Memory B cell (primary cell): ENCODE measurements around the gene DOC2A.
A peak's percentile ranks its signal among the peaks of the same experiment; 100 is the strongest.

Source experiments
- ATAC-seq: fragments of 150-1000 bp; cut with Tn5 transposase; 2 replicates; pipeline ENCODE4 v1.10.0; 2021; ENCODE audit warnings: low read depth, mild to moderate bottlenecking, moderate library complexity
- DNase-seq, 2 donors: peaks; one replicate each; pipeline ENCODE4 v3.0.0; 2022; ENCODE audit warnings: low spot score in 2 of 2
- H3K27ac Mint-ChIP-seq: one replicate; pipeline ENCODE4 v1.8.0; 2022; ENCODE audit warnings: mild to moderate bottlenecking, moderate library complexity, mixed read lengths
- H3K27me3 Mint-ChIP-seq: one replicate; pipeline ENCODE4 v1.8.0; 2022; ENCODE audit warnings: mixed read lengths
- H3K36me3 Mint-ChIP-seq: one replicate; pipeline ENCODE4 v1.8.0; 2022; ENCODE audit warnings: mild to moderate bottlenecking, mixed read lengths
- H3K4me1 Mint-ChIP-seq: one replicate; pipeline ENCODE4 v1.8.0; 2022; ENCODE audit warnings: mixed read lengths
- H3K4me3 Mint-ChIP-seq: one replicate; pipeline ENCODE4 v1.8.0; 2022; ENCODE audit warnings: mild to moderate bottlenecking, moderate library complexity, mixed read lengths
- H3K9me3 Mint-ChIP-seq: one replicate; pipeline ENCODE4 v1.8.0; 2022; ENCODE audit warnings: mixed read lengths

Gene DOC2A

GRCh38 chr16:30032083-30032819, 21.4 kb upstream of the DOC2A start:
- no peaks in the 10 kb centered on the region for H3K9me3 Mint-ChIP-seq
- peaks cover 11% of the 10 kb centered on the region for H3K4me1 Mint-ChIP-seq
- ATAC-seq (peak; percentile 69), DNase-seq (peak; percentile 61)
- no peak overlapping the region for H3K27ac Mint-ChIP-seq
- peaks cover 44% of the 10 kb centered on the region for H3K27me3 Mint-ChIP-seq
- no peak overlapping the region for H3K4me3 Mint-ChIP-seq
- no peaks in the 10 kb centered on the region for H3K36me3 Mint-ChIP-seq

- peaks cover 11% of the 10 kb centered on the region for H3K4me1 Mint-ChIP-seq
- no peak overlapping the region for H3K27ac Mint-ChIP-seq
- peaks cover 52% of the 10 kb centered on the region for H3K27me3 Mint-ChIP-seq
- no peaks in the 10 kb centered on the region for H3K36me3 Mint-ChIP-seq
- H3K4me3 Mint-ChIP-seq: no peak overlapping the region
- DNase-seq: no peak
- H3K9me3 Mint-ChIP-seq: no peaks in the 10 kb centered on the region
- ATAC-seq: no peak
Measured at GRCh38 chr16:30031477-30031918, 20.7 kb upstream of the DOC2A start.

- Mint-ChIP-seq H3K9me3 (no peaks in the 10 kb centered on the region), H3K36me3 (no peaks in the 10 kb centered on the region), H3K4me3 (no peak within 1 kb of the TSS), H3K4me1 (peaks cover 11% of the 10 kb centered on the region), H3K27ac (no peak within 1 kb of the TSS), H3K27me3 (peaks cover 52% of the 10 kb centered on the region)
- ATAC-seq: no peak
- no peak for DNase-seq
Measured at GRCh38 chr16:30030841-30031413, 20.1 kb upstream of the DOC2A start, which contains the start of gene TLCD3B. Gene TLCD3B, minus strand, starts transcription at chr16:30031271. Its CDS starts 744 bp downstream, at chr16:30030527.

GRCh38 chr16:30030011-30030685, 19.3 kb upstream of the DOC2A start:
- Mint-ChIP-seq H3K27me3 (peaks cover 47% of the 10 kb centered on the region), H3K4me1 (peaks cover 16% of the 10 kb centered on the region), H3K4me3 (no peak overlapping the region), H3K27ac (no peak overlapping the region), H3K36me3 (no peaks in the 10 kb centered on the region), H3K9me3 (no peaks in the 10 kb centered on the region)
- DNase-seq: no peak
- ATAC-seq: no peak

GRCh38 chr16:30028438-30029076, 17.7 kb upstream of the DOC2A start:
- no peak for DNase-seq
- no peak overlapping the region for H3K4me3 Mint-ChIP-seq
- H3K4me1 Mint-ChIP-seq: peaks cover 16% of the 10 kb centered on the region
- H3K27me3 Mint-ChIP-seq: peaks cover 45% of the 10 kb centered on the region
- peak; percentile 39 for ATAC-seq
- no peaks in the 10 kb centered on the region for H3K36me3 Mint-ChIP-seq
- no peak overlapping the region for H3K27ac Mint-ChIP-seq
- H3K9me3 Mint-ChIP-seq: no peaks in the 10 kb centered on the region

GRCh38 chr16:30027588-30028437, 17.0 kb upstream of the DOC2A start:
- Mint-ChIP-seq H3K9me3 (no peaks in the 10 kb centered on the region), H3K27ac (no peak overlapping the region), H3K4me1 (peaks cover 16% of the 10 kb centered on the region), H3K36me3 (no peaks in the 10 kb centered on the region), H3K27me3 (peaks cover 45% of the 10 kb centered on the region), H3K4me3 (no peak overlapping the region)
- no peak for DNase-seq
- ATAC-seq: no peak

GRCh38 chr16:30026449-30026848, 15.6 kb upstream of the DOC2A start:
- peaks cover 41% of the 10 kb centered on the region for H3K27me3 Mint-ChIP-seq

GRCh38 chr16:30025574-30025973, 14.7 kb upstream of the DOC2A start:
- H3K4me3 Mint-ChIP-seq: no peak overlapping the region

More at GRCh38 chr16:30026449-30026848, 15.6 kb upstream of the DOC2A start:
- Mint-ChIP-seq H3K4me1 (peaks cover 12% of the 10 kb centered on the region), H3K27ac (no peak overlapping the region), H3K4me3 (no peak overlapping the region), H3K9me3 (no peaks in the 10 kb centered on the region), H3K36me3 (no peaks in the 10 kb centered on the region)
- ATAC-seq: no peak
- DNase-seq: no peak

GRCh38 chr16:30025156-30025555, 14.3 kb upstream of the DOC2A start:
- H3K36me3 Mint-ChIP-seq: no peaks in the 10 kb centered on the region
- H3K27me3 Mint-ChIP-seq: peaks cover 34% of the 10 kb centered on the region
- no peaks in the 10 kb centered on the region for H3K9me3 Mint-ChIP-seq
- H3K4me3 Mint-ChIP-seq: no peak overlapping the region
- peaks cover 16% of the 10 kb centered on the region for H3K4me1 Mint-ChIP-seq
- DNase-seq (no peak), ATAC-seq (no peak)
- H3K27ac Mint-ChIP-seq: no peak overlapping the region

More at GRCh38 chr16:30025574-30025973, 14.7 kb upstream of the DOC2A start:
- Mint-ChIP-seq H3K36me3 (no peaks in the 10 kb centered on the region), H3K27ac (no peak overlapping the region), H3K9me3 (no peaks in the 10 kb centered on the region), H3K27me3 (peaks cover 38% of the 10 kb centered on the region), H3K4me1 (peaks cover 19% of the 10 kb centered on the region)
- no peak for DNase-seq
- no peak for ATAC-seq

GRCh38 chr16:30024451-30024850, 13.6 kb upstream of the DOC2A start:
- peaks cover 27% of the 10 kb centered on the region for H3K27me3 Mint-ChIP-seq
- peaks cover 12% of the 10 kb centered on the region for H3K4me1 Mint-ChIP-seq
- H3K4me3 Mint-ChIP-seq: no peak overlapping the region
- H3K36me3 Mint-ChIP-seq: no peaks in the 10 kb centered on the region
- no peaks in the 10 kb centered on the region for H3K9me3 Mint-ChIP-seq
- DNase-seq (no peak), ATAC-seq (no peak)
- H3K27ac Mint-ChIP-seq: no peak overlapping the region

- Mint-ChIP-seq H3K9me3 (no peaks in the 10 kb centered on the region), H3K4me1 (peaks cover 12% of the 10 kb centered on the region), H3K27ac (no peak overlapping the region), H3K4me3 (no peak overlapping the region), H3K36me3 (no peaks in the 10 kb centered on the region), H3K27me3 (peaks cover 23% of the 10 kb centered on the region)
- DNase-seq (no peak), ATAC-seq (no peak)
Measured at GRCh38 chr16:30023586-30023985, 12.8 kb upstream of the DOC2A start.

GRCh38 chr16:30022887-30023286, 12.1 kb upstream of the DOC2A start, which contains the start of gene C16orf92:
Gene C16orf92, plus strand, starts transcription at chr16:30023198. Its CDS starts 143 bp downstream, at chr16:30023341.
- no peaks in the 10 kb centered on the region for H3K36me3 Mint-ChIP-seq
- H3K9me3 Mint-ChIP-seq: no peaks in the 10 kb centered on the region
- H3K4me3 Mint-ChIP-seq: no peak within 1 kb of the TSS
- H3K4me1 Mint-ChIP-seq: peaks cover 12% of the 10 kb centered on the region
- peaks cover 19% of the 10 kb centered on the region for H3K27me3 Mint-ChIP-seq
- no peak for DNase-seq
- no peak within 1 kb of the TSS for H3K27ac Mint-ChIP-seq
- ATAC-seq: no peak

- H3K9me3 Mint-ChIP-seq: no peaks in the 10 kb centered on the region
- no peaks in the 10 kb centered on the region for H3K36me3 Mint-ChIP-seq
- peaks cover 7% of the 10 kb centered on the region for H3K27me3 Mint-ChIP-seq
- no peak overlapping the region for H3K4me3 Mint-ChIP-seq
- no peak overlapping the region for H3K27ac Mint-ChIP-seq
- ATAC-seq (no peak), DNase-seq (no peak)
- peaks cover 7% of the 10 kb centered on the region for H3K4me1 Mint-ChIP-seq
Measured at GRCh38 chr16:30018731-30019158, 7.9 kb upstream of the DOC2A start.
